Stomach (tissue), 9 donors: ENCODE data around the gene PEPD. TPM values are rescaled to one million over a fixed set of nuclear protein-coding genes. Genes with fewer than 3 reads are reported as not detected.
A peak's percentile ranks its signal among the peaks of the same experiment; 100 is the strongest.

ENCODE experiments used
- DNase-seq, 2 donors: peaks; one replicate each; pipeline versions ENCODE4 v3.0.0 to v3.0.0-alpha.2; 2013 to 2019
- H3K27ac ChIP-seq, 5 donors: fragments of 200-600 bp in 4 of 5; sonication (generic) in 4 of 5; one replicate each; pipeline ENCODE4 v1.5.1; 2013 to 2019; ENCODE audit warnings: mild to moderate bottlenecking in 1 of 5, moderate library complexity in 1 of 5
- H3K27me3 ChIP-seq, 3 donors: fragments of 200-600 bp; sonication (generic); one replicate each; pipeline ENCODE4 v1.5.1; 2017 to 2019; ENCODE audit warnings: mixed run types in 1 of 3
- H3K36me3 ChIP-seq, 4 donors: fragments of 200-600 bp; sonication (generic); 1 replicate in 3 of 4; 2 replicates in 1 of 4; pipeline ENCODE4 v1.5.1; 2016 to 2019
- H3K4me1 ChIP-seq, 4 donors: fragments of 200-600 bp; sonication (generic); one replicate each; pipeline ENCODE4 v1.5.1; 2016 to 2019
- H3K4me3 ChIP-seq, 4 donors: fragments of 200-600 bp; sonication (generic) in 3 of 4; one replicate each; pipeline ENCODE4 v1.5.1; 2016 to 2019; ENCODE audit warnings: mild to moderate bottlenecking in 1 of 4
- H3K9me3 ChIP-seq, 4 donors: fragments of 200-600 bp; sonication (generic); one replicate each; pipeline ENCODE4 v1.5.1; 2016 to 2019
- EP300 ChIP-seq: sonication (generic); formaldehyde crosslinking; IDR thresholded peaks from one replicate; pipeline ENCODE4 v1.6.1; 2017; ENCODE audit warnings: antibody characterized with exemption
- POLR2A ChIP-seq, 4 donors: fragments of 450-650 bp; IDR thresholded peaks; one replicate each; pipeline ENCODE4 v1.6.1; 2016; ENCODE audit warnings: antibody characterized with exemption in 4 of 4, control low read depth in 2 of 4, mild to moderate bottlenecking in 1 of 4, moderate library complexity in 1 of 4
- POLR2AphosphoS5 ChIP-seq, 3 donors: sonication (generic); formaldehyde crosslinking; IDR thresholded peaks; one replicate each; pipeline ENCODE4 v1.6.1; 2016; ENCODE audit warnings: antibody characterized with exemption in 3 of 3
- WGBS, 5 donors: extraction: QIAGEN DNeasy Blood & Tissue Kit in 3 of 5; methylation state at CpG; one replicate each; pipeline versions ENCODE4 v1.1.5 to v1.1.7; 2013 to 2018; 5-methylcytosine and 5-hydroxymethylcytosine counted together
- intact Hi-C: fragments of 100-400 bp; cut with DNase I; formaldehyde crosslinking; loops from one replicate; pipeline ENCODE4 v1.15.1; 2023; ENCODE audit warnings: low total_unique reads
- polyA plus RNA-seq, 3 donors: library from polyadenylated mRNA; stranded (reverse); fragments of 200-250 nt; gene quantifications; one replicate each; pipeline ENCODE4 v1.2.3, GENCODE V29; 2013
- total RNA-seq, 5 donors: library from RNA; depleted of rRNA; stranded (reverse); fragments of >200 nt; gene quantifications; one replicate each; pipeline versions ENCODE4 v1.1.0 to v1.2.3, GENCODE V29; 2014 to 2016
- TF ChIP-seq, protein P1 (sequence below), 7 experiments: fragments of 450-650 bp in 4 of 7; fragments of 200-600 bp in 3 of 7; sonication (generic) in 3 of 7; IDR thresholded peaks; one replicate each; pipeline ENCODE4 v1.5.1; 2016 to 2019; ENCODE audit warnings: antibody characterized with exemption in 7 of 7, control low read depth in 2 of 7, mild to moderate bottlenecking in 1 of 7
- donor health status: healthy with polysubstance abuse.
- donor health status: Bipolar disorder and iron deficiency.
- donor health status: healthy.

Gene PEPD
- total and polyA plus RNA-seq, 8 donors, result 8.8 to 99.4 (median 42.7) TPM

DNA sequence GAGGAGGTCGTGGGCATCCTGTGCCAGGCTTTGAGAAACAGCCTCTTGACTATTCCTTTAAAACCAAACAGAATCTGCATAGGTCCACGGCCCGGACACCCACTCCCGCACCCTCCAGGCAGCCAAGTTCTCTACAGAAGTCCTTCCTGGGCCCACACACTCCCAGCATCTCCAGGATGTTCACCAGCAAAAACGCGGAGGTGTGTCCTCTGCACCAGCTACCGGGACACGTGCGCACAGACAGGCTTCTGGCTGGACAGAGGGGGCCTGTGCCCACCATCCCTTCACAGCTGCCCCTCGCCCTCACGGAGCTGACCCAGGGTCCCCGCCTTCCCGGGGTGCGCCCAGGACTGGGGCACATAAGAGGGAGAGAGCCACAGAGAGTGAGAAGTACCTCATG lies 103.8 kb downstream of the PEPD start:
- no peaks in the 10 kb centered on the region for H3K9me3 ChIP-seq
- H3K4me3 ChIP-seq, result no peak overlapping the region
- H3K27ac ChIP-seq, result no peak overlapping the region
- no peak for DNase-seq
- intact Hi-C loops, result no loop called here
- H3K4me1 ChIP-seq, result peaks cover 0 to 10% (median 6%) of the 10 kb centered on the region in 4 donors
- 89 to 94% (median 92%) methylated on average over 14 of the region's 14 CpGs for WGBS, 5 donors
- peaks cover 0 to 6% (median 0%) of the 10 kb centered on the region in 4 donors for H3K36me3 ChIP-seq
- H3K27me3 ChIP-seq, result no peaks in the 10 kb centered on the region
- TF ChIP-seq POLR2AphosphoS5 (IDR thresholded peaks at IDR 0.05) (no peak), POLR2A (IDR thresholded peaks at IDR 0.05) (no peak), EP300 (no peak)
- TF ChIP-seq, protein P1, sequence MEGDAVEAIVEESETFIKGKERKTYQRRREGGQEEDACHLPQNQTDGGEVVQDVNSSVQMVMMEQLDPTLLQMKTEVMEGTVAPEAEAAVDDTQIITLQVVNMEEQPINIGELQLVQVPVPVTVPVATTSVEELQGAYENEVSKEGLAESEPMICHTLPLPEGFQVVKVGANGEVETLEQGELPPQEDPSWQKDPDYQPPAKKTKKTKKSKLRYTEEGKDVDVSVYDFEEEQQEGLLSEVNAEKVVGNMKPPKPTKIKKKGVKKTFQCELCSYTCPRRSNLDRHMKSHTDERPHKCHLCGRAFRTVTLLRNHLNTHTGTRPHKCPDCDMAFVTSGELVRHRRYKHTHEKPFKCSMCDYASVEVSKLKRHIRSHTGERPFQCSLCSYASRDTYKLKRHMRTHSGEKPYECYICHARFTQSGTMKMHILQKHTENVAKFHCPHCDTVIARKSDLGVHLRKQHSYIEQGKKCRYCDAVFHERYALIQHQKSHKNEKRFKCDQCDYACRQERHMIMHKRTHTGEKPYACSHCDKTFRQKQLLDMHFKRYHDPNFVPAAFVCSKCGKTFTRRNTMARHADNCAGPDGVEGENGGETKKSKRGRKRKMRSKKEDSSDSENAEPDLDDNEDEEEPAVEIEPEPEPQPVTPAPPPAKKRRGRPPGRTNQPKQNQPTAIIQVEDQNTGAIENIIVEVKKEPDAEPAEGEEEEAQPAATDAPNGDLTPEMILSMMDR (IDR thresholded peaks at IDR 0.05), result no peak

DNA sequence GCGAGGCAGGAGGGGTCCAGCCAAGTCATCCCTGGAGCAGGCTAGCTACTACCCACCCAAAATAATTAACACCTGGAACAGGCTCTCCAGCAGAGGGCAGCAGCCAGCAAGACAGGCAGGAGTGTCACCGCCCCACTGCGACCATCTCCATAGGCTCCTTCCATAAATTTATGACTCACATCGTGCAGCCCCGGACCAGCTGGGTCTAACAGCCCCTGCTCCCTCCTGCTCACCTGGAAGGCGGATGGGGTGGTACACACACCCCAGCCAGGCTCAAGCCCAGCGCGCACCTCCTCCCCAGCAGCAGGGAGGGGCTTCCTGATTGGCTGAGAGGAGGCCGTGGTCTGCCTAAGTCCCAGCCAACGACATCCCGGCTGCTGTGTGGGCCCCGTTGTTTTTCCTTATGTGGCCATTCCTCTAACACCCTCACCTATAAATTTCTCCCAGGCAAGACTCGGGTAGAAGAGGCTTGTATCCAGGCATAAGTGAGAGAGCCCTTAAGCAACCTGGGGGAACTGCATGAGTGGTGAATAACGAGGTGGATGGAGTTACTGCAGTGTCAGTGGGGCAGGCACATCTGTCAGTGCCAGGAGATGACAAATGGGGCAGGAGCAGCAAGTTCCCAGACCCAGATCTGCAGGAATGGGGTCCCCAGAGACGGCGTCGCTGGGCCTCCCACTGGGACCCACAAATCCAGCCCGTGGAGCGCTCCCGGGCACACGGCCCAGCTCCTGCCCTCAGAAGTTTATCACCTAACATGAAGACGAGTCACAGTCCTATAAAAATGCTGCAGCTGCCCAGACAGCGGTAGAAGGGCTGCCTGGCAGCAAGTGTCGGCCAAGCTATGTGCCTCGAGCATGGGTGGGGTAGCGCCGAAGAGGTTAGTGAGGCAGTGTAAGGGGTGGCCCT lies 105.0 kb downstream of the PEPD start:
- peak; percentile 75 to 84 for DNase-seq
- intact Hi-C loops, result no loop called here
- no peaks in the 10 kb centered on the region for H3K9me3 ChIP-seq
- H3K4me1 ChIP-seq, result peaks cover 0 to 10% (median 6%) of the 10 kb centered on the region in 4 donors
- no peak overlapping the region for H3K27ac ChIP-seq
- H3K27me3 ChIP-seq, result no peaks in the 10 kb centered on the region
- H3K4me3 ChIP-seq, result peak overlapping the region in 1 of 4 donors; percentile 19
- TF ChIP-seq, protein P1 (IDR thresholded peaks at IDR 0.05), result peak in 5 of 7 experiments; percentile 28 to 56 (median 49)
- no peak for TF ChIP-seq POLR2A (IDR thresholded peaks at IDR 0.05)
- WGBS, 5 donors, result 8 to 47% (median 38%) methylated on average over 8 to 27 of the region's 27 CpGs
- H3K36me3 ChIP-seq, result peaks cover 0 to 10% (median 2%) of the 10 kb centered on the region in 4 donors

DNA sequence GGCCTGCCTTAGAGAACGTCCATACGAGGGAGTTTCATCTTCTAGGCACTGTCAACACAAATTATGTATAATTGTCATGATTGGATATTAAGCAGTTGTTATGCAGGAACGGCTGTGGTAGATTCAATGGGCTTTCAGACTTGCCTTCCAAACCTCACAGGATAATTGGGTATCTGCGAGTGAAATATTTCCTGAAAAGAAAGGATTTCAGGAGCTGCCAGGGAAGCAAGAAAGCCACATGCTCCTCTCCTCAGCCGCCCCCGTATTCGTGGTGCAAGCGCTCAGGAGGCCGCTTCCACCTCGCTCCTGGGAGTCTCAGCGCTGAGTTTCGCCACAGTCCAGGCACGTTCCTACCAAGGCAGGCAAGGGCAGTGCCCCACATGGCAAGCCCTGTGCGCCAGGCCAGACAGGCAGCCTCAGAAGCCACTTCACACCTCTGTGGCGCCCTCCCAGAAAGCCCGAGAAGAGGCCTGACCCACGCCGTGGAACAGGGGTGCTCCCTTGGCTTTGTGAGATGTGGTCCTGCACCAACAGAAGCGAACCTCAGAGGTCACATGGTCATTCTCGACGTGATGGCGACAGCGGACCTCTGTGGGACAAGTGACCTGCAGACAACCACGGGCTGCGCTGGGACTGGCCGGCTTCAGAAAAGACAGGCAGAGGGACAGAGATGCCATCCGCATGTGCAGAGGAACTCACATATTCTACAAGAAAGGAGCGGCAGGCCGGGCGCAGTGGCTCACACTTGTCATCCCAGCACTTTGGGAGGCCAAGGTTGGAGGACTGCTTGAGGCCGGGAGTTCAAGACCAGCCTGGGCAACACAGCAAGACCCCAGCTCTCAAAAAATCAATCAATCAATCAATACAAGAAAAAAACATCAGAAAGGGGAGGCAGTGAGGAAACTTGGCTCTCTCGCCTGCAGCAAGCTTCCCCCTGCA lies 106.7 kb downstream of the PEPD start:
- peak in 1 of 2 donors; percentile 10 for DNase-seq
- Histone ChIP-seq H3K9me3 (no peaks in the 10 kb centered on the region), H3K36me3 (peaks cover 0 to 26% (median 18%) of the 10 kb centered on the region in 4 donors), H3K4me1 (peaks cover 0 to 10% (median 6%) of the 10 kb centered on the region in 4 donors), H3K27me3 (no peaks in the 10 kb centered on the region), H3K27ac (no peak overlapping the region), H3K4me3 (no peak overlapping the region)
- intact Hi-C loops, result no loop called here
- TF ChIP-seq POLR2AphosphoS5 (IDR thresholded peaks at IDR 0.05) (no peak), EP300 (no peak), POLR2A (IDR thresholded peaks at IDR 0.05) (no peak)
- TF ChIP-seq, protein P1 (IDR thresholded peaks at IDR 0.05), result no peak
- 87 to 93% (median 91%) methylated on average over 27 to 32 of the region's 32 CpGs for WGBS, 5 donors
